Adipocyte (in vitro differentiated cells): ENCODE data around the gene PLXNA4.

Source experiments
- DNase-seq: peaks from one replicate; pipeline ENCODE4 v3.0.0-alpha.2; 2015; ENCODE audit warnings: low read depth
- H3K27me3 ChIP-seq: replicated peaks from 2 replicates; pipeline ENCODE4 v1.7.0; 2013; ENCODE audit warnings: mild to moderate bottlenecking, low read length, moderate library complexity; ENCODE audit not compliant: control insufficient read depth, insufficient read depth
- H3K36me3 ChIP-seq: 2 replicates; pipeline ENCODE4 v1.7.0; 2013; ENCODE audit warnings: low read length, mild to moderate bottlenecking, moderate library complexity; ENCODE audit not compliant: control insufficient read depth, insufficient read depth, severe bottlenecking
- H3K4me1 ChIP-seq: 2 replicates; pipeline ENCODE4 v1.7.0; 2013; ENCODE audit warnings: mild to moderate bottlenecking, low read length, moderate library complexity; ENCODE audit not compliant: control insufficient read depth, insufficient read depth
- H3K4me3 ChIP-seq: 2 replicates; pipeline ENCODE4 v1.7.0; 2013; ENCODE audit warnings: mild to moderate bottlenecking, low read length, moderate library complexity
- H3K9ac ChIP-seq: 2 replicates; pipeline ENCODE4 v1.7.0; 2013; ENCODE audit warnings: mild to moderate bottlenecking, low read length, moderate library complexity
- H3K9me3 ChIP-seq: 2 replicates; pipeline ENCODE4 v1.7.0; 2013; ENCODE audit warnings: mild to moderate bottlenecking, low read length, moderate library complexity; ENCODE audit not compliant: control insufficient read depth

PLXNA4 gene

DNA sequence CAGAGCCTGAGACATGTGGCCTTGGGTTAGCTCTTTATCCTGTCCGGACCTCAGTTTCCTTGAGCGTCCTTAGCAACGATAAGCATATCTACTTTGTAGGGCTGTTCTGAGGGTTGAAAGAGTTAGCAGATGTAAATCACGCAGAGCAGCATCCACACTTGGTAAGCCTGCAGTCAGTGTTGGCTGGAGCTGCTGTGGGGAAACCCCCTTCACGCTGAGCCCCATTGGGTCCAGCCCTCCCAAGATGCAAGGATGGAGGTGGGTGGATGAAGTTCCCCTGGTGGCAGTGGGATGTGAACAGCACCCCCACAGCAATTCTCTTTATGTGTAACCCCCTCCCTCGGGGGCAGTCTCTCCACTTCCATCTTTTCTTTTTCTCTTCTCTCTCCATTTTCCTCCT lies 109.9 kb downstream of the PLXNA4 start:
- DNase-seq, result no peak
- H3K4me1 ChIP-seq, result peaks cover 21% of the 10 kb centered on the region
- no peaks in the 10 kb centered on the region for H3K9me3 ChIP-seq
- no peaks in the 10 kb centered on the region for H3K27me3 ChIP-seq
- H3K36me3 ChIP-seq, result peaks cover 9% of the 10 kb centered on the region
- H3K4me3 ChIP-seq, result no peak overlapping the region
- no peak overlapping the region for H3K9ac ChIP-seq

DNA sequence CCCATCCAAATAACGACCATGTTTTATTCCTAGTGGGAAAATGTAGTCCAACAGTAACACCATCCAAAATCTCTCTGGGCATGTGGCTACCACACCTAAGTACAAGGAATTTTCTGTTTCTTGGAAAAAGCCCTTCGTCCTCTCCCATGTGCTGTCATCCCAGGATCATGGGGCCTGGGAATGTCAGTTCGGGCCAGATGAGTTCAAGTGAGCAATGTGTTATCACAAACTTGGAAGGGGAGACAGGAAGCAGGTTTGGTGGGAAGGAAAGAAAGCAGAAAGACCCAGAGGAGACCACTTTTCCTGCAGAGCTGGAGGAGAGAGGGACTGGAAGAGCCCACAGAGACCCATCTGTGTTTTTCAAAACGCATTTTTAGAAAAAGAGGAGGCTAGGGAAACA lies 110.8 kb downstream of the PLXNA4 start:
- Histone ChIP-seq H3K27me3 (no peaks in the 10 kb centered on the region), H3K9me3 (no peaks in the 10 kb centered on the region), H3K36me3 (peaks cover 9% of the 10 kb centered on the region), H3K4me3 (no peak overlapping the region), H3K4me1 (peaks cover 18% of the 10 kb centered on the region), H3K9ac (no peak overlapping the region)
- DNase-seq, result no peak

DNA sequence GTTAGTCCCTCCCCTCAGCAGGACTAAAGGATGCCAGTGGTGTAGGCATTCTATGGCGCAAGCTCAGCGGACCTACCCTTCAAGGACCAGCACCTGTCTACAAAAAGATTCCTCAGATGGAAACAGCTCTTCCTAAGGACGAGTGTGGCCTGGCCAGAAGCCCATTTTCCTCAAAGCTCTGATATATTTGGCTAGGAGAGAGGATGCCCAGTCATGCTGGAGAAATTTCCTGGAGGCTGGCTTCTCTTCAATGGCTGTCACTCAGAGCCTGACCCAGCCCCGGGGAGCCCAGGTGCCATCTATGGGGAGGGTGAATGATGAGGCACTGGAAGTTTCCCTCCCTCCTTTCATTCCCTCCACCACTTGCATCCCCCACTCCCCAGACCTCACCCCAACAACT lies 111.5 kb downstream of the PLXNA4 start:
- H3K36me3 ChIP-seq, result peaks cover 9% of the 10 kb centered on the region
- H3K4me3 ChIP-seq, result no peak overlapping the region
- no peak overlapping the region for H3K9ac ChIP-seq
- no peak for DNase-seq
- H3K27me3 ChIP-seq, result no peaks in the 10 kb centered on the region
- no peaks in the 10 kb centered on the region for H3K9me3 ChIP-seq
- peaks cover 17% of the 10 kb centered on the region for H3K4me1 ChIP-seq

DNA sequence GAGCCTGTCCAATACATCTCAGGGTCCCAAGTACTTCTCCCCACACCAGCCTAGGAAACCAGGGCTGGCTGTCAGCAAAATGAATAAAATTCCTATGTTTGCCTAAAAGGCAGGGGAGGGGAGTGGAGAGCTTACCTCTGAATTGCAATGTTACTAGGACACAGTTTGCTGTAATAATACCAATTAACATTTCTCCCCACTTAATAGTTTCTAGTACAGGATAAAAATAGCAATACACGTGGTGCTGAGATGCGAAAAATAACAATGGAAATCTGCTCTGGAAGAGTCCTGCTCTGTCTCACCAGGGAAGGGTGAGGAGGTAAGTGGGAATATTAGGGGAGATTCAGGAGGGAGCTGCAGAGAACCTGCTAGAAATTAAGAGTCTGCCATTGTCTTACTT lies 112.3 kb downstream of the PLXNA4 start:
- Histone ChIP-seq H3K4me3 (no peak overlapping the region), H3K4me1 (peaks cover 9% of the 10 kb centered on the region), H3K9ac (no peak overlapping the region), H3K27me3 (no peaks in the 10 kb centered on the region), H3K36me3 (peaks cover 9% of the 10 kb centered on the region), H3K9me3 (no peaks in the 10 kb centered on the region)
- no peak for DNase-seq

DNA sequence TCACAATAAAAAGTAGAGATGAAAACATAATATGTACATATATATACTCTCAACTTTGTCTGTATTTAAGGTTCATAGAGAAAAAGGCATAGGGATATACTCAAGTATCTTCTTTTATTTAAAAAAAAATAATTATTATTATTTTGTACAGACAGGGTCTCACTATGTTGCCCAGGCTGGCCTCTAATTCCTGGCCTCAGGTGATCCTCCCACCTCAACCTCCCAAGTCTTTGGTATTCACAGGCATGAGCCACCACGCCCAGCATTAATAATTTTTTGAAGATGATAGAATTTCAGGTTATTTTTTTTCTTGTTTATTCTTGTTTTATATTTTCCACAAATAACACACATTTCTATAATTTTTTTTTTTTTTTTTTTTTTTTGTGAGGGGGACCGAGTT lies 113.8 kb downstream of the PLXNA4 start:
- DNase-seq, result no peak
- Histone ChIP-seq H3K36me3 (peaks cover 9% of the 10 kb centered on the region), H3K4me3 (no peak overlapping the region), H3K4me1 (peaks cover 14% of the 10 kb centered on the region), H3K27me3 (no peaks in the 10 kb centered on the region), H3K9ac (no peak overlapping the region), H3K9me3 (no peaks in the 10 kb centered on the region)

DNA sequence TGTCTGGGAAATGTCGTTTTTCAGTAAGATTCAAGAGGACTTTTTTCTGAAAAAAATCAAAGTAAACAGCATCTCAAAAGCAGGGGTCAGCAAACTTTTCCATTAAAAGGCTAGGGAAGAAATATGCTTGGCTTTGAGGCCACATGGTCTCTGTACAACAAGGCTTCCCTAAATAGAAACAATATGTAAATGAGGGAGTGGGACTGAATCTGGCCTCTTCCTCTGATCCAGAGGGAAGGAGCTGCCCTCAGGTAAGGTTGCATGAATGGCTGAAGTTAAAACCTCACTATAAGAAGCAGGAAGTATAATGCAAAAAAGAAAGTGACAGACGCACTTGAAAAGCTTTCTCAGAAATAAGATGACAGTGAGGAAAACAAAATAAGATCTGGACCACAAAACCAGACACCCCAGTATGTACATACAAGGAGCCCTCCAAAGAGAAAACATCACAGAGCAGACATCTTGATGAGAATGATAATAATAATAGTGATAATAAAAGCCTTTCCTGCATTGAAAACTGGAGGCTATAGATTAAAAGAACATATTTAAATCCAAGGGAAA lies 115.2 kb downstream of the PLXNA4 start:
- DNase-seq, result no peak
- Histone ChIP-seq H3K9ac (no peak overlapping the region), H3K36me3 (peaks cover 1% of the 10 kb centered on the region), H3K27me3 (no peaks in the 10 kb centered on the region), H3K4me3 (no peak overlapping the region), H3K9me3 (no peaks in the 10 kb centered on the region), H3K4me1 (peaks cover 14% of the 10 kb centered on the region)

DNA sequence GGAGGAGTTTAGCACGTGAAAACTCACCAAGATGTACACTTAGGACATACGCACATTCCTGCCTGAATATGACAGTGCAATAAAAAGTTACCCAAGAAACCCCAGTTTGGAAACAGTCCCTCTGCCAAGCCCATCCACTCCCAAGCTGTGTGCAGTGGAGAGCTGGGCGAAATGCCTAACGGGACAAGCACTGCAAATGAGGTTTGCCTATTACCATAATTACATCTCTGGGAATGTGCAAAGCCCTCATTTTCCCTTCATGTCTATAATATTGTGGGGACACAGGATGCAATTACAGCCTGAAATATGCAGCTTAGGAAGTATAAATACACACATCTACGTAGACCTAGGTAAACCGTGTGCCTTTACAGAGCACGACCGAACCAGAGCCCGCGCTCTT lies 117.5 kb downstream of the PLXNA4 start:
- peaks cover 7% of the 10 kb centered on the region for H3K4me1 ChIP-seq
- peaks cover 10% of the 10 kb centered on the region for H3K36me3 ChIP-seq
- no peaks in the 10 kb centered on the region for H3K27me3 ChIP-seq
- no peaks in the 10 kb centered on the region for H3K9me3 ChIP-seq
- DNase-seq, result no peak
- no peak overlapping the region for H3K9ac ChIP-seq
- no peak overlapping the region for H3K4me3 ChIP-seq

DNA sequence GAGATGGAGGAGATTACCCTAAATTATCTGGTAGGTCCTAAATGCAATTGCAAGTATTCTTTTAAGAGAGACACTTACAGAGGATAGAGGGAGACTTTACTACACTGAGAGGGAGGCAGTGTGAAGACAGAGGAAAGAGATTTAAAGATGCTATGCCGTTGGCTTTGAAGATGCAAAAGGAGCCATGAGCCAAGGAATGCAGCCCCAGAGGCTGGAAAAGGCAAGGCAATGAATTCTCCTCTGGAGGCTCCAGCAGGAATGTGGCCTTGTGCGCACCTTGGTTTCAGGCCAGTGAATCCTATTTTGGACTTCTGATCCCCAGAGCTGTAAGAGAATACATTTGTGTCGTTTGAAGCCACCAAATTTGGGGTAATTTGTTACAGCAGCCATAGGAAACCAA lies 118.6 kb downstream of the PLXNA4 start:
- H3K36me3 ChIP-seq, result peaks cover 10% of the 10 kb centered on the region
- no peaks in the 10 kb centered on the region for H3K27me3 ChIP-seq
- H3K9me3 ChIP-seq, result no peaks in the 10 kb centered on the region
- peaks cover 10% of the 10 kb centered on the region for H3K4me1 ChIP-seq
- no peak overlapping the region for H3K9ac ChIP-seq
- DNase-seq, result no peak
- H3K4me3 ChIP-seq, result no peak overlapping the region

DNA sequence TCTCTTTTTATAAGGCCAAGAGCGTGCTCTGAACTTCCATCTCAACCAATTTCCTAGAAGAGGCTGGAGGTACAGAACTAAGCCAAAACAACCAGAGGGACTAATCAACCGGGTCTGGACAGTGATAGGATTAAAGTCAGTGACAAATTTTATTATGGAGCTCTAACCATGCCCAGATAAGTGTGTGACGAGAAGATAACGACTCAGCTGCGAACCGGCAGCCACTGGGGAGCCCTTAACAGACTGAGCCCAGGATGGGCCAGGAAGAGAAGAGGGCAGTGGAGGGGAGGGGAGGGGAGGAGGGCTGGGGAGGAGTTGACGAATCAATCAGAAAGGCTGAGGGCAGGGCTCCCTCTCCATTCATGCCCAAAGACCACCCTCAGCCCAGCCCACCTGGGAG lies 119.9 kb downstream of the PLXNA4 start:
- Histone ChIP-seq H3K36me3 (peaks cover 10% of the 10 kb centered on the region), H3K9me3 (no peaks in the 10 kb centered on the region), H3K4me3 (no peak overlapping the region), H3K27me3 (no peaks in the 10 kb centered on the region), H3K4me1 (peaks cover 10% of the 10 kb centered on the region), H3K9ac (no peak overlapping the region)
- no peak for DNase-seq

DNA sequence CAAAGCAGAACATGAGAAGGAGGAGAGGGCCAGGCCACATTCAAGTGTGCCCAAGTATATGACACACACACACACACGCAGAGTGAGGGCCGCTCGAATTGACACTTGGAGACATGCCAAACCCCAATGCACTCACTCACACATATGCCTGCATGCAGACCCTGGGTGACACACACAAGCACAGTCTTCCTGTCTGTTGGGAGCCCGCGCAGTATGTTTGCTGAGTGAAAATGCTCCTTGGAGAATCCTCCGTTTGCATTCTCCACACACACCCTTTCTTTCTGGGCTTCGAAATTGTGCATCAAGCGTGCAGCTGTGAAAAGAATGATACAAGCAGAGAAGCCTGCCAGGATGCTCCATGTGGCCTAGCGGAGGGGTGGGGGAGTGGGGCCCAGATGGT lies 120.9 kb downstream of the PLXNA4 start:
- Histone ChIP-seq H3K27me3 (no peaks in the 10 kb centered on the region), H3K4me3 (no peak overlapping the region), H3K36me3 (peaks cover 14% of the 10 kb centered on the region), H3K9ac (no peak overlapping the region), H3K4me1 (peaks cover 13% of the 10 kb centered on the region), H3K9me3 (no peaks in the 10 kb centered on the region)
- DNase-seq, result no peak

DNA sequence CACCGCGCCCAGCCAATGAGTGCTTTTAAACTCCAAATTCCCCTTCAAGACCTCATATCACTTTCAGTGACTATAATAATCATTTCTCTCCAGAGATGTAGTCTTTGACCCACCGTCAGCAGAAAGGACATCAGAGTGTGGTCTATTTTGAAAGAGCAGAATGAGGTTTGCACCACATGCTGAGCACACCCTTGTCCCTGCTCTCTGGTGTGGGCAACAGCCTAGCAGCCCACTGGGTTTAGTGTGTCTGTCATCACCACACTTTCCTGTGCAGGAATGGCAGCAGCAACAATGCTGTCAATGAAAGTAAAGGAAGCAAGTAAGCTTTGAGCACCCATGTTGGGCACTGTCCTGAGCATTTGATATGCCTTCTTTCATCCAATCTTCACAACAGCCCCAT lies 122.4 kb downstream of the PLXNA4 start:
- Histone ChIP-seq H3K4me3 (no peak overlapping the region), H3K27me3 (no peaks in the 10 kb centered on the region), H3K9ac (no peak overlapping the region), H3K9me3 (no peaks in the 10 kb centered on the region), H3K4me1 (peaks cover 16% of the 10 kb centered on the region), H3K36me3 (peaks cover 14% of the 10 kb centered on the region)
- no peak for DNase-seq

DNA sequence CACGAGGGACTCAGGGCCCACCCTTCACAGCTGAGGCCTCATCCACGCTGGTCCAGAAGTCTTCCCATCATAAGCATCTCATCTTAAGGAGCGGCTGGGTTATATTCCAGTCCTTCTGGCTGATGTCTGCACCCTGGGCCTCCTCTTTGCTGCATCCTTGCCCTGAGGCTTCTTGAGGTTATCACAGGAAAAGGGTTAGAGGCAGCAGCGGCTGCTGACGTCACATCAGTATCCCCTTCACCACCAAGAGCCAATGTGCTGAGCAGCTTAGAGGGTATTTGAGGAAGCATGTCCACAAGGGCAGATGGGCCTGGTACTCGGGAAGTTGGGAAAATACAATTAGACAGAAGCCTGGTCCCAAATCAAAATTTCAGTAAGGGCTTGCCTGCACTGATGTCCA lies 125.1 kb downstream of the PLXNA4 start:
- Histone ChIP-seq H3K9me3 (no peaks in the 10 kb centered on the region), H3K27me3 (no peaks in the 10 kb centered on the region), H3K4me1 (peaks cover 9% of the 10 kb centered on the region), H3K36me3 (peaks cover 14% of the 10 kb centered on the region), H3K4me3 (no peak overlapping the region), H3K9ac (no peak overlapping the region)
- no peak for DNase-seq
